Lower leg skin (tissue), 4 donors: ENCODE data around the gene ADCK1. TPM values are rescaled to one million over a fixed set of nuclear protein-coding genes. Genes with fewer than 3 reads are reported as not detected.
A peak's percentile ranks its signal among the peaks of the same experiment; 100 is the strongest.

Experiments used
- DNase-seq, 2 donors: peaks; one replicate each; pipeline ENCODE4 v3.0.0-alpha.2; 2019; ENCODE audit warnings: low spot score in 2 of 2
- H3K4me3 ChIP-seq: fragments of 200-600 bp; sonication (generic); 2 replicates; pipeline ENCODE4 v1.5.1; 2017; ENCODE audit warnings: mild to moderate bottlenecking, low read depth; ENCODE audit not compliant: poor library complexity, severe bottlenecking
- CTCF ChIP-seq, 3 donors: fragments of 450-650 bp; IDR thresholded peaks; one replicate each; pipeline ENCODE4 v1.5.1; 2016; ENCODE audit warnings: antibody characterized with exemption in 3 of 3, mild to moderate bottlenecking in 3 of 3, moderate library complexity in 2 of 3
- POLR2A ChIP-seq, 2 donors: fragments of 450-650 bp; IDR thresholded peaks; one replicate each; pipeline ENCODE4 v1.6.1; 2016 to 2017; ENCODE audit warnings: antibody characterized with exemption in 2 of 2, mild to moderate bottlenecking in 1 of 2, moderate library complexity in 1 of 2
- WGBS, 2 donors: methylation state at CpG; one replicate each; pipeline ENCODE4 v1.1.5; 2018; 5-methylcytosine and 5-hydroxymethylcytosine counted together
- intact Hi-C: fragments of 100-400 bp; cut with DNase I; formaldehyde crosslinking; loops from one replicate; pipeline ENCODE4 v1.15.0; 2023; ENCODE audit warnings: low total_unique reads
- total RNA-seq, 4 donors: library from RNA; depleted of rRNA; stranded (reverse); fragments of >200 nt; gene quantifications; one replicate each; pipeline ENCODE4 v1.1.0, GENCODE V29; 2016

Gene ADCK1
- total RNA-seq, 4 donors from 2014 or later = 5.7 to 8.5 (median 6.4) TPM

DNA sequence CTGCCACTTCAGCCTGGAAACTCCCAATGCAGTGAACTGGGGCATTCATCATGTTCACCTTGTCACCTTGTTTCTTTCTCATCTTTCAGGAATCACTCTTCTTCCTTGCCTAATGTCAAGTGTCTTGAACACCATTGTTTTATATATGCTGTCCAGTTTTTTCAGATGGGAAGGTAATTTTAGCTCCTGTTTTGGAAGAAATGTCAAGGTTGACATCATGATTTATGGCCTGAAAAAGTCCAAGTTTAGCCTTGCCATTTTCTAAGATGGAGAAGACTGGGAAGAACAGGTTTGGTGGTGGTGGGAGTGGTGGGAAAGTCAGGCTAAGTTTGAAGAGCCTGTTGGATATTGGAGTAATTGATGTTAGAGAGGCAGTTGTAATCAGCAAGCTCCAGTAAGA, 54.0 kb downstream of the ADCK1 start:
- intact Hi-C loops = no loop called here
- no peak for DNase-seq
- H3K4me3 ChIP-seq = no peak overlapping the region
- TF ChIP-seq POLR2A (IDR thresholded peaks at IDR 0.05) (no peak), CTCF (IDR thresholded peaks at IDR 0.05) (no peak)

- no peak for DNase-seq
- intact Hi-C loops = no loop called here
- TF ChIP-seq CTCF (IDR thresholded peaks at IDR 0.05) = no peak
- TF ChIP-seq POLR2A (IDR thresholded peaks at IDR 0.05) = no peak
Observed at GRCh38 chr14:77856941-77857340, 57.0 kb downstream of the ADCK1 start.

GRCh38 chr14:77859934-77860570, 60.1 kb downstream of the ADCK1 start:
- WGBS, 2 donors = 84 to 92% methylated on average over 6 of the region's 6 CpGs
- intact Hi-C loops = loop anchor here (10.0 kb wide), 1 partner anchor 705 kb away; no protein-coding TSS in a partner anchor
- no peak for DNase-seq
- H3K4me3 ChIP-seq = no peak overlapping the region
- no peak for TF ChIP-seq CTCF (IDR thresholded peaks at IDR 0.05)
- TF ChIP-seq POLR2A (IDR thresholded peaks at IDR 0.05) = no peak

More at GRCh38 chr14:77856941-77857340, 57.0 kb downstream of the ADCK1 start:
- WGBS, 2 donors = 77 to 81% methylated on average over 6 of the region's 6 CpGs
- H3K4me3 ChIP-seq = no peak overlapping the region

- TF ChIP-seq CTCF (IDR thresholded peaks at IDR 0.05) = no peak
- no peak for TF ChIP-seq POLR2A (IDR thresholded peaks at IDR 0.05)
- intact Hi-C loops = loop anchor here (10.0 kb wide), 1 partner anchor 704 kb away; no protein-coding TSS in a partner anchor
- no peak overlapping the region for H3K4me3 ChIP-seq
- DNase-seq = no peak
- 51 to 62% methylated on average over 6 of the region's 6 CpGs for WGBS, 2 donors
Observed at GRCh38 chr14:77861201-77861600, 61.3 kb downstream of the ADCK1 start.

- no peak overlapping the region for H3K4me3 ChIP-seq
- 60 to 61% methylated on average over 11 of the region's 11 CpGs for WGBS, 2 donors
- intact Hi-C loops = loop anchor here (10.0 kb wide), 1 partner anchor 703 kb away; no protein-coding TSS in a partner anchor
- TF ChIP-seq POLR2A (IDR thresholded peaks at IDR 0.05) (no peak), CTCF (IDR thresholded peaks at IDR 0.05) (peak in 1 of 3 donors; percentile 58)
- peak; percentile 55 to 95 for DNase-seq
Observed at GRCh38 chr14:77862154-77862786, 62.4 kb downstream of the ADCK1 start.
